KMS-11 (cell line): ENCODE results near the gene ZNF688.
"Not testable (repeated sequence)": the region's sequence is repeated elsewhere in the genome, so short reads cannot be mapped to it uniquely, and the experiment has no call there.

Experiments
- H2AFZ ChIP-seq: fragments of 200-600 bp; sonication (generic); 2 replicates; pipeline ENCODE4 v1.6.1; 2016; ENCODE audit warnings: antibody characterized with exemption, mixed run types, low read depth
- H3K27ac ChIP-seq: fragments of 200-600 bp; sonication (generic); 2 replicates; pipeline ENCODE4 v1.6.1; 2016; ENCODE audit warnings: mild to moderate bottlenecking, mixed run types
- H3K27me3 ChIP-seq: fragments of 200-600 bp; sonication (generic); 2 replicates; pipeline ENCODE4 v1.6.1; 2017; ENCODE audit warnings: mild to moderate bottlenecking, low read depth, mixed run types, moderate library complexity; ENCODE audit not compliant: insufficient read depth
- H3K36me3 ChIP-seq: fragments of 200-600 bp; sonication (generic); 2 replicates; pipeline ENCODE4 v1.6.1; 2017; ENCODE audit warnings: mild to moderate bottlenecking, mixed run types; ENCODE audit not compliant: insufficient read depth
- H3K4me1 ChIP-seq: fragments of 200-600 bp; sonication (generic); 2 replicates; pipeline ENCODE4 v1.6.1; 2016; ENCODE audit warnings: mild to moderate bottlenecking, low read depth, mixed run types; ENCODE audit not compliant: poor library complexity, severe bottlenecking
- H3K4me2 ChIP-seq: fragments of 200-600 bp; sonication (generic); 2 replicates; pipeline ENCODE4 v1.7.0; 2016; ENCODE audit warnings: mild to moderate bottlenecking, mixed run types
- H3K4me3 ChIP-seq: fragments of 200-600 bp; sonication (generic); IDR thresholded peaks from 2 replicates; pipeline ENCODE4 v1.6.1; 2017; ENCODE audit warnings: low read depth, low read length, mixed read lengths; ENCODE audit not compliant: insufficient read depth
- H3K79me2 ChIP-seq: fragments of 200-600 bp; sonication (generic); 2 replicates; pipeline ENCODE4 v1.6.1; 2016; ENCODE audit warnings: low read depth, mixed run types; ENCODE audit not compliant: insufficient read depth
- H3K9ac ChIP-seq: fragments of 200-600 bp; sonication (generic); 2 replicates; pipeline ENCODE4 v1.6.1; 2016; ENCODE audit warnings: mild to moderate bottlenecking, mixed run types
- H4K20me1 ChIP-seq: fragments of 200-600 bp; sonication (generic); 2 replicates; pipeline ENCODE4 v1.6.1; 2016; ENCODE audit warnings: mild to moderate bottlenecking, mixed run types; ENCODE audit not compliant: insufficient read depth
- CTCF ChIP-seq: fragments of 200-600 bp; sonication (generic); conservative IDR thresholded peaks from 2 replicates; pipeline ENCODE4 v1.6.1; 2017; ENCODE audit warnings: low read depth, mild to moderate bottlenecking, antibody characterized with exemption, low read length, moderate library complexity, mixed read lengths

Gene ZNF688

DNA sequence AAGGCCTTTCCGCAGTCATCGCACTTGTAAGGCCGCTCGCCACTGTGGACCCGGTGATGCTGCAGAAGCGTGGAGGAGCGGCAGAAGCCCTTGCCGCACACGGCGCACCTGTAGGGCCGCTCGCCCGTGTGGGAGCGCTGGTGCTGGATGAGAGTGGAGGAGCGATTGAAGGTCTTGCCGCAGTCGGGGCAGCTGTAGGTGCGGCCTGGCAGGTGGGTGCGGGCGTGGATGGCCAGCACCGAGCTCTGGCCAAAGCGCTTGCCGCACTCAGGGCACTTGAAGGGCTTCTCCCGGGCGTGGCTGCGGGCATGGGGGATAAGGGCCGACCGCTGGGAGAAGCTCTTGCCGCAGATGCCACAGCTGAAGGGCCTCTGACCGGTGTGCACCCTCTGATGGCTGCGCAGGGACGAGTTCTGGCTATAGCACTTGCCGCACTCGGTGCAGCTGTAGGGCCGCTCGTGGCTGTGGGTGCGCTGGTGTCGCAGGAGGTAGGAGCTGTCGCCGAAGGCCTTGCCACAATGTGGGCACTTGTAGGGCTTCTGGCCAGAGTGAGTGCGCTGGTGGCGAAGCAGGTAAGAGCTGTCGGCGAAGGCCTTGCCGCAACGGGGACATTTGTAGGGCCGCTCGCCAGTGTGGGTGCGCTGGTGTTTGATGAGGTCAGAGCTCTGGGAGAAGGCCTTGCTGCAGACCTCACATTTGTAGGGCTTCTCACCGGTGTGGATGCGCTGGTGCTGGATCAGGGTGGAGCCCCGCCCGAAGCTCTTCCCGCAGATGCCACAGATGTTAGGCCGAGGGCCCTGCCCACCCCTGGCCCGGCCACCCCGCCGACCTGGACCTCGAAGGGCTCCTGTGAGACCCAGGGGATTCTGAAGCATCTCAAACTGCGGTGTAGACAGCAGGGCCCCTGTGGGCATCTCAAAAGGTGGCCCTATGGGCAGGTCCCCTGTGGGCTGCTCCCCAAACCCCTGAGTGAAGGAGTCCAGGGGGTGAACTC lies 46.6 kb downstream of the ZNF688 start:
- H3K27ac ChIP-seq = no peak overlapping the region
- no peaks in the 10 kb centered on the region for H3K27me3 ChIP-seq
- peaks cover 13% of the 10 kb centered on the region for H3K4me1 ChIP-seq
- H3K79me2 ChIP-seq = no peaks in the 10 kb centered on the region
- no peaks in the 10 kb centered on the region for H4K20me1 ChIP-seq
- no peak overlapping the region for H3K9ac ChIP-seq
- H3K36me3 ChIP-seq = no peaks in the 10 kb centered on the region
- H3K4me2 ChIP-seq = no peak overlapping the region
- H2AFZ ChIP-seq = no peak overlapping the region
- no peak overlapping the region for H3K4me3 ChIP-seq
- no peak for TF ChIP-seq CTCF

- Histone ChIP-seq H3K27ac (no peak overlapping the region), H3K27me3 (no peaks in the 10 kb centered on the region), H3K79me2 (no peaks in the 10 kb centered on the region), H3K4me1 (peaks cover 13% of the 10 kb centered on the region), H3K4me2 (no peak overlapping the region), H3K4me3 (no peak overlapping the region), H3K36me3 (no peaks in the 10 kb centered on the region), H3K9ac (no peak overlapping the region), H4K20me1 (no peaks in the 10 kb centered on the region), H2AFZ (no peak overlapping the region)
- no peak for TF ChIP-seq CTCF
These were observed 47.5 kb downstream of the ZNF688 start for GRCh38 chr16:30523768-30524574.

- H3K4me1 ChIP-seq, H3K27me3 ChIP-seq, H3K4me2 ChIP-seq, H3K27ac ChIP-seq, H2AFZ ChIP-seq, H3K9ac ChIP-seq, H3K4me3 ChIP-seq, H4K20me1 ChIP-seq, H3K79me2 ChIP-seq, H3K36me3 ChIP-seq: not testable (repeated sequence)
These were observed 48.6 kb downstream of the ZNF688 start for GRCh38 chr16:30522702-30523463.

DNA sequence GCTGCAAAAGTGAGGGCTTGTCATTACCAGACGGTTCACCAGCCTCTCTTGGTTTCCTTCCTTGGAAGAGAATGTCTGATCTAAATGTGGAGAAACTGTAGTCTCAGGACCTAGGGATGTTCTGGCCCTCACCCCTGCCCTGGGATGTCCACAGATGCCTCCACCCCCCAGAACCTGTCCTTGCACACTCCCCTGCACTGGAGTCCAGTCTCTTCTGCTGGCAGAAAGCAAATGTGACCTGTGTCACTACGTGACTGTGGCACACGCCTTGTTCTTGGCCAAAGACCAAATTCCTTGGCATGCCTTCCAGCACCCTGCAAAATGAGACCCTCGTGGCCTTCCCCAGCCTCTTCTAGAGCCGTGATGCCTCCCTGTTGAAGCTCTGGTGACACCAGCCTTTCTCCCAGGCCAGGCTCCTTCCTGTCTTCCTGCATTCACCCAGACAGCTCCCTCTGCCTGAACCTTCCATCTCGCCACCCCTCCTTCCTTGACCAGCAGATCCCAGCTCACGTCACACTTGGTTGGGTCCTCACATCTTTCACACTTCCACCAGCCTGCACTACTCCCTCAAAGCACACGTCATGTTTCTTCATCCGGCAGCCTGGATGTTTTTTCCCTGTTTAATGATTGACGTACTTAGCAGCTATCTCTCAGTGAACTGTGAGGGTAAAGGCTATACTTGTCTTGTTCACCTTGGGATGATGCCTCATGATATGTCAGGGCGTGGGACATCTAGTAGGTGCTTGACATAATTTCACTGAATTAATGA lies 49.5 kb downstream of the ZNF688 start:
- Histone ChIP-seq H3K4me2 (no peak overlapping the region), H3K27me3 (peaks cover 3% of the 10 kb centered on the region; the same call in 1 of the 2 replicates), H3K79me2 (no peaks in the 10 kb centered on the region), H3K9ac (no peak overlapping the region), H3K27ac (no peak overlapping the region), H2AFZ (no peak overlapping the region), H3K4me3 (no peak overlapping the region), H4K20me1 (no peaks in the 10 kb centered on the region), H3K4me1 (no peaks in the 10 kb centered on the region), H3K36me3 (no peaks in the 10 kb centered on the region)
- no peak for TF ChIP-seq CTCF
